Glutamatergic neuron (in vitro differentiated cells): Measurements from ENCODE around the gene PPP3R1. TPM values are rescaled to one million over a fixed set of nuclear protein-coding genes. Genes with fewer than 3 reads are reported as not detected.

Source experiments
- DNase-seq: peaks from one replicate; pipeline ENCODE4 v3.0.0; 2022
- H3K27ac Mint-ChIP-seq: one replicate; pipeline ENCODE4 v1.8.0; 2020; ENCODE audit warnings: mild to moderate bottlenecking, mixed read lengths, inconsistent platforms; ENCODE audit not compliant: unreplicated experiment
- H3K27me3 Mint-ChIP-seq: one replicate; pipeline ENCODE4 v1.8.0; 2020; ENCODE audit warnings: mild to moderate bottlenecking, moderate library complexity, mixed read lengths, inconsistent platforms; ENCODE audit not compliant: unreplicated experiment
- H3K36me3 Mint-ChIP-seq: one replicate; pipeline ENCODE4 v1.8.0; 2020; ENCODE audit warnings: mild to moderate bottlenecking, mixed read lengths, inconsistent platforms; ENCODE audit not compliant: unreplicated experiment
- H3K4me1 Mint-ChIP-seq: one replicate; pipeline ENCODE4 v1.8.0; 2020; ENCODE audit warnings: mild to moderate bottlenecking, low read depth, mixed read lengths, inconsistent platforms; ENCODE audit not compliant: unreplicated experiment
- H3K4me3 Mint-ChIP-seq: one replicate; pipeline ENCODE4 v1.8.0; 2020; ENCODE audit warnings: mild to moderate bottlenecking, mixed read lengths, inconsistent platforms; ENCODE audit not compliant: unreplicated experiment
- H3K9me3 Mint-ChIP-seq: one replicate; pipeline ENCODE4 v1.8.0; 2020; ENCODE audit warnings: mild to moderate bottlenecking, moderate library complexity, mixed read lengths, inconsistent platforms; ENCODE audit not compliant: unreplicated experiment
- total RNA-seq: library from RNA; stranded (reverse); fragmentation: NEBNext Ultra II Directional; extraction: Animal tissue kit (Norgen Biotek cat#: 25700); gene quantifications from one replicate; pipeline ENCODE4 v1.2.1, GENCODE V29; 2021; ENCODE audit not compliant: unreplicated experiment
- TF ChIP-seq, protein P1 (sequence below): fragments of 200-600 bp; sonication (generic); IDR thresholded peaks from one replicate; pipeline ENCODE4 v1.5.0; 2021; ENCODE audit not compliant: partially characterized antibody, unreplicated experiment

Gene PPP3R1
- total RNA-seq, 1 donor from 2014 or later = 53.4 TPM

DNA sequence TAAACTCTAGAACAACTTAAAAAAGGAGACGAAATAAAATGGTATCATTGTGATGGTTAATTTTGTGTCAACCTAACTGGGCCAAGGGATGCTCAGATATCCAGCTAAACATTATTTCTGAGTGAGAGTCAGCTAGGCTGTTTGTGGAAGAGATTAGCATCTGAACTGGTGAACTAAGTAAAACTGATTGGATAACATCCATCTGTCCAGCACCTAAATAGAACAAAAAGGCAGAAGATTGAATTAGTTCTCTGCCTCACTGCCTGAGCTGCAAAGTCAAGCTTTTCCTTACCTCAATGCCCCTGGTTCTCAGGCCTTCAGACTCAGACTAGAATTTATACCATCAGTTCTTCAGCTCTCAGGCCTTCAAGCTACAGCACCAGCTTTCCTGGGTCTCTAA lies 30.0 kb downstream of the PPP3R1 start:
- DNase-seq = no peak
- Mint-ChIP-seq H3K27me3 (peaks cover 3% of the 10 kb centered on the region), H3K9me3 (peaks cover 2% of the 10 kb centered on the region), H3K4me3 (no peak overlapping the region), H3K36me3 (no peaks in the 10 kb centered on the region), H3K4me1 (peaks cover 23% of the 10 kb centered on the region), H3K27ac (peak overlapping the region; percentile 74)
- TF ChIP-seq, protein P1, sequence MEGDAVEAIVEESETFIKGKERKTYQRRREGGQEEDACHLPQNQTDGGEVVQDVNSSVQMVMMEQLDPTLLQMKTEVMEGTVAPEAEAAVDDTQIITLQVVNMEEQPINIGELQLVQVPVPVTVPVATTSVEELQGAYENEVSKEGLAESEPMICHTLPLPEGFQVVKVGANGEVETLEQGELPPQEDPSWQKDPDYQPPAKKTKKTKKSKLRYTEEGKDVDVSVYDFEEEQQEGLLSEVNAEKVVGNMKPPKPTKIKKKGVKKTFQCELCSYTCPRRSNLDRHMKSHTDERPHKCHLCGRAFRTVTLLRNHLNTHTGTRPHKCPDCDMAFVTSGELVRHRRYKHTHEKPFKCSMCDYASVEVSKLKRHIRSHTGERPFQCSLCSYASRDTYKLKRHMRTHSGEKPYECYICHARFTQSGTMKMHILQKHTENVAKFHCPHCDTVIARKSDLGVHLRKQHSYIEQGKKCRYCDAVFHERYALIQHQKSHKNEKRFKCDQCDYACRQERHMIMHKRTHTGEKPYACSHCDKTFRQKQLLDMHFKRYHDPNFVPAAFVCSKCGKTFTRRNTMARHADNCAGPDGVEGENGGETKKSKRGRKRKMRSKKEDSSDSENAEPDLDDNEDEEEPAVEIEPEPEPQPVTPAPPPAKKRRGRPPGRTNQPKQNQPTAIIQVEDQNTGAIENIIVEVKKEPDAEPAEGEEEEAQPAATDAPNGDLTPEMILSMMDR = no peak

DNA sequence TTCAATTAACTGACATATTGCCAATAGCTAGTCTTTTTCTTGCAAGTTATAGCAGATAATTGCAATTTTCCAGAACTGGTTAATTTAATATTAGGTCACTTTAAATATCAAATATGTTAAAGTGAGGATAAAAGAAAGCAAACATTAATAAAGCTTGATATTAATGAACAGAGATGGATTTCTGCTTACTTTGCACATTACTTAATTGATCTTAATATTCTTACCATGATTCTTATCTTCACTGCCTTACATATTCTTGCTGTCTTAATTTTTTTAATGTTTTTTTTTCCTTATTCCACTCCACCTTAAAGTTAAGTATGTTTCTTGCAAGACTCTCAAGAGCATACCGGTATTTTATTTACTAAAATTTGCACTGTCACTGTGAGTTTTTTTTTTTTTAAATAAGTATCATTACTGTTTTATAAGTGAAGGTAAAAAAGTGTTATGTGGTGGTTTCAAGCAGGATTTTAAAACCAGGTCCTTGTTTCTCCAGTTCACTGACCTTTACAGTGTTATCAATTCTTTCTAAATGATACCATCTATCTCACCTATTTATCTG lies 33.9 kb downstream of the PPP3R1 start:
- no peaks in the 10 kb centered on the region for H3K27me3 Mint-ChIP-seq
- peaks cover 15% of the 10 kb centered on the region for H3K4me1 Mint-ChIP-seq
- DNase-seq = no peak
- no peaks in the 10 kb centered on the region for H3K36me3 Mint-ChIP-seq
- peaks cover 2% of the 10 kb centered on the region for H3K9me3 Mint-ChIP-seq
- TF ChIP-seq, protein P1 = no peak
- no peak overlapping the region for H3K27ac Mint-ChIP-seq
- no peak overlapping the region for H3K4me3 Mint-ChIP-seq

DNA sequence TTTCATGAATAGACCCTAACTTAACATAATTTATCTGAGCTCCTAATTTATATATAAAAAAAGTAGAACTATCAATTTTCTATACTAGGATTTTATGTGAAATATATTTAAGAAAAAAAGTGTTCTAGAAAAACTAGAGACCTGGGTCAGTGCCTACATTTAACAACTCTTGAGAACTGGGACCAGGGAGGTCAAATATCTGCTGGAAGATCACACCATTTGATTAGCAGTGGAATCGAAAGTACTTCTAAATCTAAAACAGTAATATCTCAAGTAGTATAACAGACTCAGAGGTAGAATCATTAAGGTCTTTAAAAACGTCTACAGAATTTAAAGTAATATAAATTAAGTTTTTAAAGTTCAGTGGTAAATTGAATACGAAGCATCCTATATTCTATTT lies 34.6 kb downstream of the PPP3R1 start:
- peaks cover 14% of the 10 kb centered on the region for H3K4me1 Mint-ChIP-seq
- TF ChIP-seq, protein P1 = no peak
- no peaks in the 10 kb centered on the region for H3K27me3 Mint-ChIP-seq

DNA sequence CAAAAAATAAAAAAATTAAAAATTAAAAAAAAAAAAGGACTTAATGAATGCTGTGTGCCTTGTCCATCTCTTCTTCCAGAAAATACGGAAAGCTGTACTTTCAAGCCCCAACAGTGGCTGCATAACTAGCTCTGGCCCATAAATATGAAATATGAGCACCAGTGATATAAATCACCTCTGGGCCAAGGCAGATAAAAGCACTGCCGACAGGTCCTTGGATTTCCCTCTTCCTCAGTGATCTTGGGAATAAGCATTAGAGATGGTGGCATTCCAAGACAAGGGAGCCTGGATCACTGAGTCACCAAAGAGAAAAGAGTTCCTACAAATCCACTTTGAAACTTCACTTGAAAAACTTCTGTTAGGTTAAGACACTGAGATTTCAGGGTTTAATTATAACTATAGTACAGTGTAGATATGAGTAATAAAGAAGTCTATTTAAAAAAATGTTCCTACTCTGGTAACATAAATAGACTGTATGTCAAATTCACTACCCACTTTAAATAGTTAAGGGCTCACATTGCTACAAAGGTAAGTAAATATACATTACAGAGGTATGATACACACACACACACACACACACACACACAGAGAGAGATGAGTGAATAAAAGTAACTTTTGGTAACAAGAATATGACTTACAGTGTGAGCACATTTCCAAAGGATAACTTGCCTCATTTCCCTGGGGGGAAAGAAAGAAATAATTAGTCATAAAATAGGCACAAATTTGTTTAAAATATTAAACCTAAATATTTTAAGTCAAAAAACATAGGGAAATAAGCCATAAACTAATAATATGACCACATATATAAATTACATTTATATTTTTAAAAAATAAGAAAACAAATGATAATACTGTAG lies 35.6 kb downstream of the PPP3R1 start:
- Mint-ChIP-seq H3K27me3 (no peaks in the 10 kb centered on the region), H3K36me3 (no peaks in the 10 kb centered on the region), H3K4me1 (peaks cover 9% of the 10 kb centered on the region), H3K27ac (no peak overlapping the region), H3K9me3 (peaks cover 2% of the 10 kb centered on the region), H3K4me3 (no peak overlapping the region)
- DNase-seq = no peak
- TF ChIP-seq, protein P1 = no peak

More for the DNA sequence above, 34.6 kb downstream of the PPP3R1 start:
- H3K9me3 Mint-ChIP-seq = peaks cover 2% of the 10 kb centered on the region
- H3K4me3 Mint-ChIP-seq = no peak overlapping the region
- DNase-seq = no peak
- H3K36me3 Mint-ChIP-seq = no peaks in the 10 kb centered on the region
- H3K27ac Mint-ChIP-seq = no peak overlapping the region

DNA sequence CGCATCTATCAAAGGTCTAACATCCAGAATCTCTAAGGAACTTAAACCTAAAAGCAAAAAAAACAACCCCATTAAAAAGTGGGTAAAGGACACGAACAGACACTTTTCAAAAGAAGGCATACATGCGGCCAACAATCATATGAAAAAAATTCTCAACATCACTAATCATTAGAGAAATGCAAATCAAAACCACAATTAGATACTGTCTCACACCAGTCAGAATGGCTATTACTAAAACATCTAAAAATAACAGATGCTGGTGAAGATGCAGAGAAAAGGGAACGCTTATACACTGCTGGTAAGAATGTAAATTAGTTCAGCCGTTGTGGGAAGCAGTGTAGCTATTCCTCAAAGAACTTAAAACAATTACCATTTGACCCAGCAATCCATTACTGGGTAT lies 38.0 kb downstream of the PPP3R1 start:
- Mint-ChIP-seq H3K27ac (no peak overlapping the region), H3K9me3 (no peaks in the 10 kb centered on the region), H3K4me1 (peaks cover 7% of the 10 kb centered on the region), H3K27me3 (no peaks in the 10 kb centered on the region), H3K4me3 (no peak overlapping the region), H3K36me3 (no peaks in the 10 kb centered on the region)
- TF ChIP-seq, protein P1 = no peak
- DNase-seq = no peak
